ENCODE measurements around the gene C3orf38. TPM values are rescaled to one million over a fixed set of nuclear protein-coding genes. Genes with fewer than 3 reads are reported as not detected.

C3orf38 gene
- total RNA-seq, 1 experiment from 2014 or later = 24.1 TPM

DNA sequence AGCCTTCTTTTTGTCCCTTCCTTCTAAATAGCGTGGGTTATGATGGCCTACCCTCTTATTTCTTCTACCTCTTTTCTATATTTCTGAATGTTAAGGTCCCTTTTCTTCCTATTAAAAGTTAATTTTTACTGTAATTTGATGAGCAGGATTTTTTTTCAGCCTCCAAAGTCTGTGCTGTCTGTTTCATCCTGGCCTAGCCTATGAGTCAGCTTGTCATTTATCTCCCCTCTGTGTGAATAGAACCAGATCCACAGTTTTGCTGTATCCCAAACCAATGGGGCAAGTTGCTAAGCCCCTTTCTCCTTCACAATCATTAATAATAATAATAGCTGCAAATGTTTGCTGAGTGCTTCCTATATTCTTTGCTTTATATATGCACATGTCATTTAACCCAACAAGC is 18.1 kb upstream of the C3orf38 start (continued):
- TF ChIP-seq, protein P1, sequence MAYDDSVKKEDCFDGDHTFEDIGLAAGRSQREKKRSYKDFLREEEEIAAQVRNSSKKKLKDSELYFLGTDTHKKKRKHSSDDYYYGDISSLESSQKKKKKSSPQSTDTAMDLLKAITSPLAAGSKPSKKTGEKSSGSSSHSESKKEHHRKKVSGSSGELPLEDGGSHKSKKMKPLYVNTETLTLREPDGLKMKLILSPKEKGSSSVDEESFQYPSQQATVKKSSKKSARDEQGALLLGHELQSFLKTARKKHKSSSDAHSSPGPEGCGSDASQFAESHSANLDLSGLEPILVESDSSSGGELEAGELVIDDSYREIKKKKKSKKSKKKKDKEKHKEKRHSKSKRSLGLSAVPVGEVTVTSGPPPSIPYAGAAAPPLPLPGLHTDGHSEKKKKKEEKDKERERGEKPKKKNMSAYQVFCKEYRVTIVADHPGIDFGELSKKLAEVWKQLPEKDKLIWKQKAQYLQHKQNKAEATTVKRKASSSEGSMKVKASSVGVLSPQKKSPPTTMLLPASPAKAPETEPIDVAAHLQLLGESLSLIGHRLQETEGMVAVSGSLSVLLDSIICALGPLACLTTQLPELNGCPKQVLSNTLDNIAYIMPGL (CRISPR knock-in tag; IDR thresholded peaks at IDR 0.05) = no peak

DNA sequence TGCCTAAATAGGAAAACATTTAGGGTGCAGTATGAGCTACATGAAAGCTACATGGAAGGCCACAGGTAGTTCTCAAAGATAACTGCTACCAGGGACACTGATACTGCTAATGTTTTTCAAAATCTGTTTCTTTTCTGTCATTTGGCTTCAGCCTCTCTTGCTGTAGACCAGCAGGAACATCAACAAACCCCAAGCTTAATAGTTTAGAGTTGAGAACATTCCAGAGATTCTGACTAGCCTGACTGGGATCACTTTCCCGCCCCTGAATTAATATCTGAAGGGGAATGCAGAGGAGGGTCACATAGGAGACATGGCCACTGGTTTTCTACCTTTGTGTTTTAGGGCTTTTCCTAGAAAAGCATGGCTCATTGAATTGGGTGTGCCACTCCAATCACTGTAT is 16.9 kb upstream of the C3orf38 start:
- no peaks in the 10 kb centered on the region for H3K9me3 Mint-ChIP-seq
- ChIA-PET CTCF (no interaction called here), POLR2A (no interaction called here)
- TF ChIP-seq, protein P2, sequence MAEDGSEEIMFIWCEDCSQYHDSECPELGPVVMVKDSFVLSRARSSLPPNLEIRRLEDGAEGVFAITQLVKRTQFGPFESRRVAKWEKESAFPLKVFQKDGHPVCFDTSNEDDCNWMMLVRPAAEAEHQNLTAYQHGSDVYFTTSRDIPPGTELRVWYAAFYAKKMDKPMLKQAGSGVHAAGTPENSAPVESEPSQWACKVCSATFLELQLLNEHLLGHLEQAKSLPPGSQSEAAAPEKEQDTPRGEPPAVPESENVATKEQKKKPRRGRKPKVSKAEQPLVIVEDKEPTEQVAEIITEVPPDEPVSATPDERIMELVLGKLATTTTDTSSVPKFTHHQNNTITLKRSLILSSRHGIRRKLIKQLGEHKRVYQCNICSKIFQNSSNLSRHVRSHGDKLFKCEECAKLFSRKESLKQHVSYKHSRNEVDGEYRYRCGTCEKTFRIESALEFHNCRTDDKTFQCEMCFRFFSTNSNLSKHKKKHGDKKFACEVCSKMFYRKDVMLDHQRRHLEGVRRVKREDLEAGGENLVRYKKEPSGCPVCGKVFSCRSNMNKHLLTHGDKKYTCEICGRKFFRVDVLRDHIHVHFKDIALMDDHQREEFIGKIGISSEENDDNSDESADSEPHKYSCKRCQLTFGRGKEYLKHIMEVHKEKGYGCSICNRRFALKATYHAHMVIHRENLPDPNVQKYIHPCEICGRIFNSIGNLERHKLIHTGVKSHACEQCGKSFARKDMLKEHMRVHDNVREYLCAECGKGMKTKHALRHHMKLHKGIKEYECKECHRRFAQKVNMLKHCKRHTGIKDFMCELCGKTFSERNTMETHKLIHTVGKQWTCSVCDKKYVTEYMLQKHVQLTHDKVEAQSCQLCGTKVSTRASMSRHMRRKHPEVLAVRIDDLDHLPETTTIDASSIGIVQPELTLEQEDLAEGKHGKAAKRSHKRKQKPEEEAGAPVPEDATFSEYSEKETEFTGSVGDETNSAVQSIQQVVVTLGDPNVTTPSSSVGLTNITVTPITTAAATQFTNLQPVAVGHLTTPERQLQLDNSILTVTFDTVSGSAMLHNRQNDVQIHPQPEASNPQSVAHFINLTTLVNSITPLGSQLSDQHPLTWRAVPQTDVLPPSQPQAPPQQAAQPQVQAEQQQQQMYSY (CRISPR knock-in tag; IDR thresholded peaks at IDR 0.05) = no peak
- TF ChIP-seq, protein P3, sequence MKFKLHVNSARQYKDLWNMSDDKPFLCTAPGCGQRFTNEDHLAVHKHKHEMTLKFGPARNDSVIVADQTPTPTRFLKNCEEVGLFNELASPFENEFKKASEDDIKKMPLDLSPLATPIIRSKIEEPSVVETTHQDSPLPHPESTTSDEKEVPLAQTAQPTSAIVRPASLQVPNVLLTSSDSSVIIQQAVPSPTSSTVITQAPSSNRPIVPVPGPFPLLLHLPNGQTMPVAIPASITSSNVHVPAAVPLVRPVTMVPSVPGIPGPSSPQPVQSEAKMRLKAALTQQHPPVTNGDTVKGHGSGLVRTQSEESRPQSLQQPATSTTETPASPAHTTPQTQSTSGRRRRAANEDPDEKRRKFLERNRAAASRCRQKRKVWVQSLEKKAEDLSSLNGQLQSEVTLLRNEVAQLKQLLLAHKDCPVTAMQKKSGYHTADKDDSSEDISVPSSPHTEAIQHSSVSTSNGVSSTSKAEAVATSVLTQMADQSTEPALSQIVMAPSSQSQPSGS (CRISPR knock-in tag; IDR thresholded peaks at IDR 0.05; ENCODE audit: borderline replicate concordance, low read depth) = no peak
- TF ChIP-seq FOXJ3 (CRISPR knock-in tag; IDR thresholded peaks at IDR 0.05; ENCODE audit: borderline replicate concordance) (no peak), CREM (CRISPR knock-in tag; IDR thresholded peaks at IDR 0.05) (no peak), NFYB (CRISPR knock-in tag; conservative IDR thresholded peaks at IDR 0.05; ENCODE audit: low read depth) (no peak), FOXK1 (CRISPR knock-in tag; IDR thresholded peaks at IDR 0.05) (no peak), SMAD3 (CRISPR knock-in tag; IDR thresholded peaks at IDR 0.05; ENCODE audit: borderline replicate concordance) (no peak), ELF4 (CRISPR knock-in tag; IDR thresholded peaks at IDR 0.05; ENCODE audit: low read depth) (no peak)
- TF ChIP-seq, protein P4, sequence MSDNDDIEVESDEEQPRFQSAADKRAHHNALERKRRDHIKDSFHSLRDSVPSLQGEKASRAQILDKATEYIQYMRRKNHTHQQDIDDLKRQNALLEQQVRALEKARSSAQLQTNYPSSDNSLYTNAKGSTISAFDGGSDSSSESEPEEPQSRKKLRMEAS (CRISPR knock-in tag; IDR thresholded peaks at IDR 0.05) = no peak
- TF ChIP-seq, protein P5, sequence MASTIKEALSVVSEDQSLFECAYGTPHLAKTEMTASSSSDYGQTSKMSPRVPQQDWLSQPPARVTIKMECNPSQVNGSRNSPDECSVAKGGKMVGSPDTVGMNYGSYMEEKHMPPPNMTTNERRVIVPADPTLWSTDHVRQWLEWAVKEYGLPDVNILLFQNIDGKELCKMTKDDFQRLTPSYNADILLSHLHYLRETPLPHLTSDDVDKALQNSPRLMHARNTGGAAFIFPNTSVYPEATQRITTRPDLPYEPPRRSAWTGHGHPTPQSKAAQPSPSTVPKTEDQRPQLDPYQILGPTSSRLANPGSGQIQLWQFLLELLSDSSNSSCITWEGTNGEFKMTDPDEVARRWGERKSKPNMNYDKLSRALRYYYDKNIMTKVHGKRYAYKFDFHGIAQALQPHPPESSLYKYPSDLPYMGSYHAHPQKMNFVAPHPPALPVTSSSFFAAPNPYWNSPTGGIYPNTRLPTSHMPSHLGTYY (CRISPR knock-in tag; IDR thresholded peaks at IDR 0.05) = no peak
- TF ChIP-seq, protein P6, sequence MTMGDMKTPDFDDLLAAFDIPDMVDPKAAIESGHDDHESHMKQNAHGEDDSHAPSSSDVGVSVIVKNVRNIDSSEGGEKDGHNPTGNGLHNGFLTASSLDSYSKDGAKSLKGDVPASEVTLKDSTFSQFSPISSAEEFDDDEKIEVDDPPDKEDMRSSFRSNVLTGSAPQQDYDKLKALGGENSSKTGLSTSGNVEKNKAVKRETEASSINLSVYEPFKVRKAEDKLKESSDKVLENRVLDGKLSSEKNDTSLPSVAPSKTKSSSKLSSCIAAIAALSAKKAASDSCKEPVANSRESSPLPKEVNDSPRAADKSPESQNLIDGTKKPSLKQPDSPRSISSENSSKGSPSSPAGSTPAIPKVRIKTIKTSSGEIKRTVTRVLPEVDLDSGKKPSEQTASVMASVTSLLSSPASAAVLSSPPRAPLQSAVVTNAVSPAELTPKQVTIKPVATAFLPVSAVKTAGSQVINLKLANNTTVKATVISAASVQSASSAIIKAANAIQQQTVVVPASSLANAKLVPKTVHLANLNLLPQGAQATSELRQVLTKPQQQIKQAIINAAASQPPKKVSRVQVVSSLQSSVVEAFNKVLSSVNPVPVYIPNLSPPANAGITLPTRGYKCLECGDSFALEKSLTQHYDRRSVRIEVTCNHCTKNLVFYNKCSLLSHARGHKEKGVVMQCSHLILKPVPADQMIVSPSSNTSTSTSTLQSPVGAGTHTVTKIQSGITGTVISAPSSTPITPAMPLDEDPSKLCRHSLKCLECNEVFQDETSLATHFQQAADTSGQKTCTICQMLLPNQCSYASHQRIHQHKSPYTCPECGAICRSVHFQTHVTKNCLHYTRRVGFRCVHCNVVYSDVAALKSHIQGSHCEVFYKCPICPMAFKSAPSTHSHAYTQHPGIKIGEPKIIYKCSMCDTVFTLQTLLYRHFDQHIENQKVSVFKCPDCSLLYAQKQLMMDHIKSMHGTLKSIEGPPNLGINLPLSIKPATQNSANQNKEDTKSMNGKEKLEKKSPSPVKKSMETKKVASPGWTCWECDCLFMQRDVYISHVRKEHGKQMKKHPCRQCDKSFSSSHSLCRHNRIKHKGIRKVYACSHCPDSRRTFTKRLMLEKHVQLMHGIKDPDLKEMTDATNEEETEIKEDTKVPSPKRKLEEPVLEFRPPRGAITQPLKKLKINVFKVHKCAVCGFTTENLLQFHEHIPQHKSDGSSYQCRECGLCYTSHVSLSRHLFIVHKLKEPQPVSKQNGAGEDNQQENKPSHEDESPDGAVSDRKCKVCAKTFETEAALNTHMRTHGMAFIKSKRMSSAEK (CRISPR knock-in tag; IDR thresholded peaks at IDR 0.05; ENCODE audit: borderline replicate concordance) = no peak
- TF ChIP-seq, protein P7, sequence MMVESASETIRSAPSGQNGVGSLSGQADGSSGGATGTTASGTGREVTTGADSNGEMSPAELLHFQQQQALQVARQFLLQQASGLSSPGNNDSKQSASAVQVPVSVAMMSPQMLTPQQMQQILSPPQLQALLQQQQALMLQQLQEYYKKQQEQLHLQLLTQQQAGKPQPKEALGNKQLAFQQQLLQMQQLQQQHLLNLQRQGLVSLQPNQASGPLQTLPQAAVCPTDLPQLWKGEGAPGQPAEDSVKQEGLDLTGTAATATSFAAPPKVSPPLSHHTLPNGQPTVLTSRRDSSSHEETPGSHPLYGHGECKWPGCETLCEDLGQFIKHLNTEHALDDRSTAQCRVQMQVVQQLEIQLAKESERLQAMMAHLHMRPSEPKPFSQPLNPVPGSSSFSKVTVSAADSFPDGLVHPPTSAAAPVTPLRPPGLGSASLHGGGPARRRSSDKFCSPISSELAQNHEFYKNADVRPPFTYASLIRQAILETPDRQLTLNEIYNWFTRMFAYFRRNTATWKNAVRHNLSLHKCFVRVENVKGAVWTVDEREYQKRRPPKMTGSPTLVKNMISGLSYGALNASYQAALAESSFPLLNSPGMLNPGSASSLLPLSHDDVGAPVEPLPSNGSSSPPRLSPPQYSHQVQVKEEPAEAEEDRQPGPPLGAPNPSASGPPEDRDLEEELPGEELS (CRISPR knock-in tag; IDR thresholded peaks at IDR 0.05) = no peak
- TF ChIP-seq, protein P8, sequence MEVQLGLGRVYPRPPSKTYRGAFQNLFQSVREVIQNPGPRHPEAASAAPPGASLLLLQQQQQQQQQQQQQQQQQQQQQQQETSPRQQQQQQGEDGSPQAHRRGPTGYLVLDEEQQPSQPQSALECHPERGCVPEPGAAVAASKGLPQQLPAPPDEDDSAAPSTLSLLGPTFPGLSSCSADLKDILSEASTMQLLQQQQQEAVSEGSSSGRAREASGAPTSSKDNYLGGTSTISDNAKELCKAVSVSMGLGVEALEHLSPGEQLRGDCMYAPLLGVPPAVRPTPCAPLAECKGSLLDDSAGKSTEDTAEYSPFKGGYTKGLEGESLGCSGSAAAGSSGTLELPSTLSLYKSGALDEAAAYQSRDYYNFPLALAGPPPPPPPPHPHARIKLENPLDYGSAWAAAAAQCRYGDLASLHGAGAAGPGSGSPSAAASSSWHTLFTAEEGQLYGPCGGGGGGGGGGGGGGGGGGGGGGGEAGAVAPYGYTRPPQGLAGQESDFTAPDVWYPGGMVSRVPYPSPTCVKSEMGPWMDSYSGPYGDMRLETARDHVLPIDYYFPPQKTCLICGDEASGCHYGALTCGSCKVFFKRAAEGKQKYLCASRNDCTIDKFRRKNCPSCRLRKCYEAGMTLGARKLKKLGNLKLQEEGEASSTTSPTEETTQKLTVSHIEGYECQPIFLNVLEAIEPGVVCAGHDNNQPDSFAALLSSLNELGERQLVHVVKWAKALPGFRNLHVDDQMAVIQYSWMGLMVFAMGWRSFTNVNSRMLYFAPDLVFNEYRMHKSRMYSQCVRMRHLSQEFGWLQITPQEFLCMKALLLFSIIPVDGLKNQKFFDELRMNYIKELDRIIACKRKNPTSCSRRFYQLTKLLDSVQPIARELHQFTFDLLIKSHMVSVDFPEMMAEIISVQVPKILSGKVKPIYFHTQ (CRISPR knock-in tag; IDR thresholded peaks at IDR 0.05) = no peak
- H3K36me3 Mint-ChIP-seq = peaks cover 8% of the 10 kb centered on the region; the same call in 1 of the 2 replicates
- no peaks in the 10 kb centered on the region for H3K4me1 Mint-ChIP-seq
- ATAC-seq = no peak
- no peak for DNase-seq (ENCODE audit: low spot score)
- H3K4me3 Mint-ChIP-seq = no peak overlapping the region
- no peak overlapping the region; the same call in 1 of the 2 replicates for H3K27ac Mint-ChIP-seq
- H3K27me3 Mint-ChIP-seq (ENCODE audit: low read depth) = no peaks in the 10 kb centered on the region

Data from WTC11 (cell line).